ENCODE results near the gene ERCC4.
"Not testable (repeated sequence)": the region's sequence is repeated elsewhere in the genome, so short reads cannot be mapped to it uniquely, and the experiment has no call there.

ERCC4 gene

GRCh38 chr16:13902052-13902451 lies 17.9 kb upstream of the ERCC4 start:
- in situ Hi-C loops (cut with MboI; ENCODE audit: low pct_unique_long_range_greater_than_20kb, low sequenced_read_pairs, unreplicated experiment): loop anchor here (25.0 kb wide), 1 partner anchor 660 kb away; no protein-coding TSS in a partner anchor
- no peak for TF ChIP-seq CTCF (IDR thresholded peaks at IDR 0.05; ENCODE audit: extremely low read depth, insufficient read depth, missing control alignments)
- no peak for DNase-seq (ENCODE audit: low spot score)

- in situ Hi-C loops (cut with MboI; ENCODE audit: low pct_unique_long_range_greater_than_20kb, low sequenced_read_pairs, unreplicated experiment): loop anchor here (25.0 kb wide), 1 partner anchor 660 kb away; no protein-coding TSS in a partner anchor
- TF ChIP-seq CTCF (IDR thresholded peaks at IDR 0.05; ENCODE audit: extremely low read depth, insufficient read depth, missing control alignments): no peak
These were observed 17.3 kb upstream of the ERCC4 start for GRCh38 chr16:13902677-13903076.

GRCh38 chr16:13904179-13904691 lies 15.7 kb upstream of the ERCC4 start:
- DNase-seq (ENCODE audit: low spot score): no peak
- TF ChIP-seq CTCF (IDR thresholded peaks at IDR 0.05; ENCODE audit: extremely low read depth, insufficient read depth, missing control alignments): no peak
- in situ Hi-C loops (cut with MboI; ENCODE audit: low pct_unique_long_range_greater_than_20kb, low sequenced_read_pairs, unreplicated experiment): loop anchor here (25.0 kb wide), 1 partner anchor 658 kb away; no protein-coding TSS in a partner anchor

More at GRCh38 chr16:13902677-13903076, 17.3 kb upstream of the ERCC4 start:
- no peak for DNase-seq (ENCODE audit: low spot score)

- TF ChIP-seq CTCF (IDR thresholded peaks at IDR 0.05; ENCODE audit: extremely low read depth, insufficient read depth, missing control alignments): peak; percentile 43
- in situ Hi-C loops (cut with MboI; ENCODE audit: low pct_unique_long_range_greater_than_20kb, low sequenced_read_pairs, unreplicated experiment): loop anchor here (25.0 kb wide), 1 partner anchor 657 kb away; no protein-coding TSS in a partner anchor
- not testable (repeated sequence) for DNase-seq (ENCODE audit: low spot score)
These were observed 15.1 kb upstream of the ERCC4 start for GRCh38 chr16:13904822-13905221.

- in situ Hi-C loops (cut with MboI; ENCODE audit: low pct_unique_long_range_greater_than_20kb, low sequenced_read_pairs, unreplicated experiment): loop anchor here (25.0 kb wide), 1 partner anchor 656 kb away; no protein-coding TSS in a partner anchor
- no peak for DNase-seq (ENCODE audit: low spot score)
- no peak for TF ChIP-seq CTCF (IDR thresholded peaks at IDR 0.05; ENCODE audit: extremely low read depth, insufficient read depth, missing control alignments)
These were observed 13.5 kb upstream of the ERCC4 start for GRCh38 chr16:13906168-13907089.

- in situ Hi-C loops (cut with MboI; ENCODE audit: low pct_unique_long_range_greater_than_20kb, low sequenced_read_pairs, unreplicated experiment): loop anchor here (25.0 kb wide), 1 partner anchor 655 kb away; no protein-coding TSS in a partner anchor
- no peak for TF ChIP-seq CTCF (IDR thresholded peaks at IDR 0.05; ENCODE audit: extremely low read depth, insufficient read depth, missing control alignments)
- DNase-seq (ENCODE audit: low spot score): no peak
These were observed 12.5 kb upstream of the ERCC4 start for GRCh38 chr16:13907431-13907830.

Measured in GM13977 (cell line).